ENCODE measurements around the gene INSRR. TPM values are rescaled to one million over a fixed set of nuclear protein-coding genes. Genes with fewer than 3 reads are reported as not detected.

Gene INSRR
- total and polyA plus RNA-seq, 4 donors, result 0.01 TPM; not detected in 3

DNA sequence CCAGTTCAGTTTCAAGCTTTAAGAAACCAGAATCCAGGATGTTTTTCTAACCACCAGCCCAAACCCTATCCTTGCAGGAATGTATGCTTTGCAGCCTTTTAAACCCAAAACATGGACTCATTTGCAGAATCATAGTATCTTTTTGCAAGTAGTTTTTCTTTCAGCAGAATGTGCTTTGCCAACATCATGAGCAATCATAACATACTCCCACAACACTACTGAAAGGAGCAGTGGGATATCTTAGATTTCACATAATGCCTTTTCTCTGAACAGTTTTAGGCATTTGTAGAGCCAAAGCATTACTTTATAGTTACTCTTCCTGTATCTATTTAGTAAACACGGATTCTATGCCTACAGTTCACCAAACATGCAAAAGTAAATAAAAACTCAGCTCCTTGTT lies 32.3 kb downstream of the INSRR start:
- Histone ChIP-seq H3K4me1 (ENCODE audit: control insufficient read depth in 4 of 4, insufficient read depth in 4 of 4, low read length in 3 of 4) (no peaks in the 10 kb centered on the region), H3K9ac (ENCODE audit: low read depth in 1 of 2, low read length in 2 of 2) (no peak overlapping the region), H3K9me3 (ENCODE audit: control insufficient read depth in 4 of 4, low read length in 3 of 4) (no peaks in the 10 kb centered on the region), H3K27me3 (ENCODE audit: control insufficient read depth in 4 of 4, insufficient read depth in 4 of 4, low read length in 3 of 4) (peaks cover 0 to 2% (median 0%) of the 10 kb centered on the region in 4 donors), H3K4me3 (ENCODE audit: low read depth in 1 of 3, low read length in 3 of 3) (no peak overlapping the region), H3K27ac (ENCODE audit: low read depth in 1 of 2, low read length in 2 of 2) (no peak overlapping the region), H3K36me3 (ENCODE audit: control insufficient read depth in 4 of 4, insufficient read depth in 3 of 4, low read depth in 1 of 4, low read length in 3 of 4) (no peaks in the 10 kb centered on the region)
- WGBS, result 72% methylated on average over 1 of the region's 1 CpG
- TF ChIP-seq HNF4A (conservative IDR thresholded peaks at IDR 0.05), result no peak
- no peak for TF ChIP-seq RXRA (IDR thresholded peaks at IDR 0.05)
- TF ChIP-seq NR2F2 (IDR thresholded peaks at IDR 0.05), result no peak
- no peak for TF ChIP-seq MAX (IDR thresholded peaks at IDR 0.05)
- no peak for TF ChIP-seq SP1 (IDR thresholded peaks at IDR 0.05)
- TF ChIP-seq, protein P1, sequence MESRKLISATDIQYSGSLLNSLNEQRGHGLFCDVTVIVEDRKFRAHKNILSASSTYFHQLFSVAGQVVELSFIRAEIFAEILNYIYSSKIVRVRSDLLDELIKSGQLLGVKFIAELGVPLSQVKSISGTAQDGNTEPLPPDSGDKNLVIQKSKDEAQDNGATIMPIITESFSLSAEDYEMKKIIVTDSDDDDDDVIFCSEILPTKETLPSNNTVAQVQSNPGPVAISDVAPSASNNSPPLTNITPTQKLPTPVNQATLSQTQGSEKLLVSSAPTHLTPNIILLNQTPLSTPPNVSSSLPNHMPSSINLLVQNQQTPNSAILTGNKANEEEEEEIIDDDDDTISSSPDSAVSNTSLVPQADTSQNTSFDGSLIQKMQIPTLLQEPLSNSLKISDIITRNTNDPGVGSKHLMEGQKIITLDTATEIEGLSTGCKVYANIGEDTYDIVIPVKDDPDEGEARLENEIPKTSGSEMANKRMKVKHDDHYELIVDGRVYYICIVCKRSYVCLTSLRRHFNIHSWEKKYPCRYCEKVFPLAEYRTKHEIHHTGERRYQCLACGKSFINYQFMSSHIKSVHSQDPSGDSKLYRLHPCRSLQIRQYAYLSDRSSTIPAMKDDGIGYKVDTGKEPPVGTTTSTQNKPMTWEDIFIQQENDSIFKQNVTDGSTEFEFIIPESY (IDR thresholded peaks at IDR 0.05), result no peak
- no peak for TF ChIP-seq REST (IDR thresholded peaks at IDR 0.05)
- TF ChIP-seq GABPA (IDR thresholded peaks at IDR 0.05 in 1 of 2, conservative IDR thresholded peaks at IDR 0.05 in 1 of 2), result no peak
- TF ChIP-seq, protein P2, sequence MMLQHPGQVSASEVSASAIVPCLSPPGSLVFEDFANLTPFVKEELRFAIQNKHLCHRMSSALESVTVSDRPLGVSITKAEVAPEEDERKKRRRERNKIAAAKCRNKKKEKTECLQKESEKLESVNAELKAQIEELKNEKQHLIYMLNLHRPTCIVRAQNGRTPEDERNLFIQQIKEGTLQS (IDR thresholded peaks at IDR 0.05), result no peak
- no peak for TF ChIP-seq HNF4G (IDR thresholded peaks at IDR 0.05)
- no peak for TF ChIP-seq EGR1 (IDR thresholded peaks at IDR 0.05; ENCODE audit: low read depth in 2 of 2)
- TF ChIP-seq TAF1 (conservative IDR thresholded peaks at IDR 0.05), result no peak
- TF ChIP-seq RAD21 (IDR thresholded peaks at IDR 0.05), result no peak
- no peak for TF ChIP-seq YY1 (IDR thresholded peaks at IDR 0.05)
- TF ChIP-seq FOXA2 (IDR thresholded peaks at IDR 0.05), result no peak
- TF ChIP-seq CTCF (IDR thresholded peaks at IDR 0.05; ENCODE audit: low read depth, low read length, missing input control), result no peak
- TF ChIP-seq JUND (IDR thresholded peaks at IDR 0.05), result no peak
- TF ChIP-seq FOXA1 (IDR thresholded peaks at IDR 0.05), result no peak
- DNase-seq (ENCODE audit: low spot score), result no peak
